Hematopoietic multipotent progenitor cell treated with erythropoietin and hydrocortisone succinate and interleukin-3 and kit ligand, for 6 days (in vitro differentiated cells): ENCODE measurements around the gene SLC48A1.
"Not testable (repeated sequence)": the region's sequence is repeated elsewhere in the genome, so short reads cannot be mapped to it uniquely, and the experiment has no call there.

Source experiments
- DNase-seq: peaks from one replicate; pipeline ENCODE4 v3.0.0-alpha.2; 2015

SLC48A1 gene

GRCh38 chr12:47813511-47814196 lies 40.6 kb downstream of the SLC48A1 start:
- DNase-seq = no peak

- no peak for DNase-seq
Observed at GRCh38 chr12:47814539-47815170, 41.6 kb downstream of the SLC48A1 start.

GRCh38 chr12:47815447-47815846 lies 42.4 kb downstream of the SLC48A1 start:
- not testable (repeated sequence) for DNase-seq

- no peak for DNase-seq
Observed at GRCh38 chr12:47816403-47817271, 43.6 kb downstream of the SLC48A1 start.

- DNase-seq = peak; percentile 47
Observed at GRCh38 chr12:47817272-47818006, 44.4 kb downstream of the SLC48A1 start.

GRCh38 chr12:47818007-47818376 lies 45.0 kb downstream of the SLC48A1 start:
- DNase-seq = no peak

- peak; percentile 63 for DNase-seq
Observed at GRCh38 chr12:47818467-47819137, 45.6 kb downstream of the SLC48A1 start.

- DNase-seq = peak; percentile 80
Observed at GRCh38 chr12:47819138-47819895, 46.3 kb downstream of the SLC48A1 start.

- DNase-seq = peak; percentile 94
Observed at GRCh38 chr12:47819896-47820630, 47.0 kb downstream of the SLC48A1 start, which contains the start of gene HDAC7. Gene HDAC7, minus strand, starts transcription at chr12:47819903. Its CDS starts 118 bp downstream, at chr12:47819785.

- peak; percentile 38 for DNase-seq
Observed at GRCh38 chr12:47820631-47821345, 47.8 kb downstream of the SLC48A1 start.

GRCh38 chr12:47821346-47821706 lies 48.3 kb downstream of the SLC48A1 start:
- DNase-seq = no peak

- DNase-seq = no peak
Observed at GRCh38 chr12:47822401-47822800, 49.4 kb downstream of the SLC48A1 start.

GRCh38 chr12:47822863-47823262 lies 49.8 kb downstream of the SLC48A1 start:
- DNase-seq = no peak

- DNase-seq = no peak
Observed at GRCh38 chr12:47823422-47824086, 50.5 kb downstream of the SLC48A1 start.

- no peak for DNase-seq
Observed at GRCh38 chr12:47824198-47824597, 51.2 kb downstream of the SLC48A1 start.

- no peak for DNase-seq
Observed at GRCh38 chr12:47824635-47825034, 51.6 kb downstream of the SLC48A1 start.

- DNase-seq = peak; percentile 14
Observed at GRCh38 chr12:47825173-47825639, 52.2 kb downstream of the SLC48A1 start.

- no peak for DNase-seq
Observed at GRCh38 chr12:47828008-47828975, 55.3 kb downstream of the SLC48A1 start.
